SK-N-SH treated with all-trans-retinoic acid at 6 μM for 48 hours (cell line): ENCODE measurements around the gene GRIN3A.

Experiments
- ATAC-seq: fragments of 200-7000 bp; cut with Tn5 transposase; 3 replicates; pipeline ENCODE4 v1.9.1; 2020; ENCODE audit warnings: mild to moderate bottlenecking, moderate library complexity
- BACH2 ChIP-seq: fragments of 250-450 bp; sonication (Bioruptor Pico); IDR thresholded peaks from 2 replicates; pipeline ENCODE4 v1.9.0; 2021; ENCODE audit warnings: mild to moderate bottlenecking, borderline replicate concordance
- CSDC2 ChIP-seq: fragments of 250-450 bp; sonication (Bioruptor Pico); IDR thresholded peaks from 2 replicates; pipeline ENCODE4 v1.5.0; 2020; ENCODE audit warnings: mild to moderate bottlenecking, moderate library complexity
- CSRNP3 ChIP-seq: fragments of 250-450 bp; sonication (Bioruptor Pico); IDR thresholded peaks from 2 replicates; pipeline ENCODE4 v1.5.1; 2021; ENCODE audit warnings: mild to moderate bottlenecking, moderate library complexity
- ESRRG ChIP-seq: fragments of 250-450 bp; sonication (Bioruptor Pico); IDR thresholded peaks from 2 replicates; pipeline ENCODE4 v1.6.1; 2021; ENCODE audit warnings: mild to moderate bottlenecking
- GLIS3 ChIP-seq: fragments of 250-450 bp; sonication (Bioruptor Pico); IDR thresholded peaks from 2 replicates; pipeline ENCODE4 v1.5.0; 2020; ENCODE audit warnings: mild to moderate bottlenecking, moderate library complexity
- ISL1 ChIP-seq: fragments of 250-450 bp; sonication (Bioruptor Pico); IDR thresholded peaks from 2 replicates; pipeline ENCODE4 v2.1.2; 2022; ENCODE audit warnings: mild to moderate bottlenecking, moderate library complexity
- OSR1 ChIP-seq: fragments of 250-450 bp; sonication (Bioruptor Pico); IDR thresholded peaks from 2 replicates; pipeline ENCODE4 v1.8.0; 2022; ENCODE audit warnings: moderate library complexity, mild to moderate bottlenecking, inconsistent platforms
- POU6F1 ChIP-seq: fragments of 250-450 bp; sonication (Bioruptor Pico); IDR thresholded peaks from 2 replicates; pipeline ENCODE4 v1.8.0; 2021; ENCODE audit warnings: low read depth, mild to moderate bottlenecking, moderate library complexity, borderline replicate concordance
- RARB ChIP-seq: fragments of 250-450 bp; sonication (Bioruptor Pico); IDR thresholded peaks from 2 replicates; pipeline ENCODE4 v1.8.0; 2021; ENCODE audit warnings: mild to moderate bottlenecking, moderate library complexity
- SNAI2 ChIP-seq: fragments of 250-450 bp; sonication (Bioruptor Pico); IDR thresholded peaks from 2 replicates; pipeline ENCODE4 v1.5.0; 2020; ENCODE audit warnings: mild to moderate bottlenecking, moderate library complexity
- TCF4 ChIP-seq: fragments of 250-450 bp; sonication (Bioruptor Pico); IDR thresholded peaks from 2 replicates; pipeline ENCODE4 v1.8.0; 2021; ENCODE audit warnings: mild to moderate bottlenecking, moderate library complexity, borderline replicate concordance
- TOX ChIP-seq: fragments of 250-450 bp; sonication (Bioruptor Pico); IDR thresholded peaks from 2 replicates; pipeline ENCODE4 v1.8.0; 2021; ENCODE audit warnings: mild to moderate bottlenecking, moderate library complexity, borderline replicate concordance
- ZC3H10 ChIP-seq: fragments of 250-450 bp; sonication (Bioruptor Pico); IDR thresholded peaks from 2 replicates; pipeline ENCODE4 v1.5.1; 2021; ENCODE audit warnings: mild to moderate bottlenecking, moderate library complexity
- ZFP3 ChIP-seq: fragments of 250-450 bp; sonication (Bioruptor Pico); IDR thresholded peaks from 2 replicates; pipeline ENCODE4 v1.5.0; 2020; ENCODE audit warnings: mild to moderate bottlenecking, moderate library complexity
- ZFP30 ChIP-seq: fragments of 450-650 bp; formaldehyde crosslinking; IDR thresholded peaks from 2 replicates; pipeline ENCODE4 v1.5.0; 2022; ENCODE audit warnings: mild to moderate bottlenecking, moderate library complexity
- ZNF565 ChIP-seq: fragments of 450-650 bp; formaldehyde crosslinking; conservative IDR thresholded peaks from 2 replicates; pipeline ENCODE4 v1.5.0; 2020; ENCODE audit warnings: low read depth, mild to moderate bottlenecking, moderate library complexity
- ZNF8 ChIP-seq: fragments of 450-650 bp; formaldehyde crosslinking; IDR thresholded peaks from 2 replicates; pipeline ENCODE4 v1.5.0; 2020; ENCODE audit warnings: mild to moderate bottlenecking, moderate library complexity
- TF ChIP-seq, protein P1 (sequence below): fragments of 250-450 bp; sonication (Bioruptor Pico); IDR thresholded peaks from 2 replicates; pipeline ENCODE4 v1.5.0; 2020; ENCODE audit warnings: mild to moderate bottlenecking, moderate library complexity
- TF ChIP-seq, protein P2 (sequence below): fragments of 250-450 bp; sonication (Bioruptor Pico); IDR thresholded peaks from 2 replicates; pipeline ENCODE4 v1.8.0; 2020; ENCODE audit warnings: mild to moderate bottlenecking, moderate library complexity, borderline replicate concordance

Gene GRIN3A

GRCh38 chr9:101708855-101709254, 29.6 kb downstream of the GRIN3A start:
- no peak for TF ChIP-seq CSDC2 (CRISPR knock-in tag)
- TF ChIP-seq ZFP30 (CRISPR knock-in tag), result no peak
- no peak for TF ChIP-seq TOX
- TF ChIP-seq, protein P1, sequence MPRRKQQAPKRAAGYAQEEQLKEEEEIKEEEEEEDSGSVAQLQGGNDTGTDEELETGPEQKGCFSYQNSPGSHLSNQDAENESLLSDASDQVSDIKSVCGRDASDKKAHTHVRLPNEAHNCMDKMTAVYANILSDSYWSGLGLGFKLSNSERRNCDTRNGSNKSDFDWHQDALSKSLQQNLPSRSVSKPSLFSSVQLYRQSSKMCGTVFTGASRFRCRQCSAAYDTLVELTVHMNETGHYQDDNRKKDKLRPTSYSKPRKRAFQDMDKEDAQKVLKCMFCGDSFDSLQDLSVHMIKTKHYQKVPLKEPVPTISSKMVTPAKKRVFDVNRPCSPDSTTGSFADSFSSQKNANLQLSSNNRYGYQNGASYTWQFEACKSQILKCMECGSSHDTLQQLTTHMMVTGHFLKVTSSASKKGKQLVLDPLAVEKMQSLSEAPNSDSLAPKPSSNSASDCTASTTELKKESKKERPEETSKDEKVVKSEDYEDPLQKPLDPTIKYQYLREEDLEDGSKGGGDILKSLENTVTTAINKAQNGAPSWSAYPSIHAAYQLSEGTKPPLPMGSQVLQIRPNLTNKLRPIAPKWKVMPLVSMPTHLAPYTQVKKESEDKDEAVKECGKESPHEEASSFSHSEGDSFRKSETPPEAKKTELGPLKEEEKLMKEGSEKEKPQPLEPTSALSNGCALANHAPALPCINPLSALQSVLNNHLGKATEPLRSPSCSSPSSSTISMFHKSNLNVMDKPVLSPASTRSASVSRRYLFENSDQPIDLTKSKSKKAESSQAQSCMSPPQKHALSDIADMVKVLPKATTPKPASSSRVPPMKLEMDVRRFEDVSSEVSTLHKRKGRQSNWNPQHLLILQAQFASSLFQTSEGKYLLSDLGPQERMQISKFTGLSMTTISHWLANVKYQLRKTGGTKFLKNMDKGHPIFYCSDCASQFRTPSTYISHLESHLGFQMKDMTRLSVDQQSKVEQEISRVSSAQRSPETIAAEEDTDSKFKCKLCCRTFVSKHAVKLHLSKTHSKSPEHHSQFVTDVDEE (CRISPR knock-in tag), result no peak
- no peak for ATAC-seq

DNA sequence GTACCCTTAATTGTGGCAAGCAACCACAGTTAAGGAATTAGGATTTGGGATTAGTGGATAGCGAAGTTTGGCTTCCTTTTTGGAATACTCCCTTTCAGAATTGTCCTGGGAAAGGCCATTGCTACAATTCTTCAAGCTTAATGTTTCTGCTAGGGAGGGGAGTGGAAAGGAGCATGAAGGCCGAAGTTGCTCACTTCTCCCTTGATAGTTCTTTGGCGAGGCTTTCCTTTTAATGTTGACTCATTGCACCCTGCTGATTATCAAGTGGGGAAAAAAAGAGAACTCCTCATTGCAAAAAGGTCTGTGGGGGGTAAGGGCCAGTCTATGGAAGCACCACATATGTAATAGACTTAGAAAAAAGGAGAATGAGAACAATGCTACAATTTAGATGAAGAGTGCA, 30.7 kb downstream of the GRIN3A start:
- TF ChIP-seq, protein P2, sequence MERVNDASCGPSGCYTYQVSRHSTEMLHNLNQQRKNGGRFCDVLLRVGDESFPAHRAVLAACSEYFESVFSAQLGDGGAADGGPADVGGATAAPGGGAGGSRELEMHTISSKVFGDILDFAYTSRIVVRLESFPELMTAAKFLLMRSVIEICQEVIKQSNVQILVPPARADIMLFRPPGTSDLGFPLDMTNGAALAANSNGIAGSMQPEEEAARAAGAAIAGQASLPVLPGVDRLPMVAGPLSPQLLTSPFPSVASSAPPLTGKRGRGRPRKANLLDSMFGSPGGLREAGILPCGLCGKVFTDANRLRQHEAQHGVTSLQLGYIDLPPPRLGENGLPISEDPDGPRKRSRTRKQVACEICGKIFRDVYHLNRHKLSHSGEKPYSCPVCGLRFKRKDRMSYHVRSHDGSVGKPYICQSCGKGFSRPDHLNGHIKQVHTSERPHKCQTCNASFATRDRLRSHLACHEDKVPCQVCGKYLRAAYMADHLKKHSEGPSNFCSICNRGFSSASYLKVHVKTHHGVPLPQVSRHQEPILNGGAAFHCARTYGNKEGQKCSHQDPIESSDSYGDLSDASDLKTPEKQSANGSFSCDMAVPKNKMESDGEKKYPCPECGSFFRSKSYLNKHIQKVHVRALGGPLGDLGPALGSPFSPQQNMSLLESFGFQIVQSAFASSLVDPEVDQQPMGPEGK (CRISPR knock-in tag), result no peak
- TF ChIP-seq ZC3H10, result no peak
- TF ChIP-seq ZFP3, result no peak
- no peak for TF ChIP-seq TCF4
- no peak for TF ChIP-seq BACH2 (CRISPR knock-in tag)
- TF ChIP-seq ISL1 (CRISPR knock-in tag), result no peak
- TF ChIP-seq ZNF565 (CRISPR knock-in tag), result no peak
- TF ChIP-seq ZNF8 (CRISPR knock-in tag), result no peak
- TF ChIP-seq POU6F1 (CRISPR knock-in tag), result no peak
- TF ChIP-seq OSR1 (CRISPR knock-in tag), result no peak
- TF ChIP-seq RARB (CRISPR knock-in tag), result no peak
- TF ChIP-seq TOX, result no peak
- no peak for TF ChIP-seq GLIS3
- no peak for TF ChIP-seq SNAI2 (CRISPR knock-in tag)
- TF ChIP-seq ZFP30 (CRISPR knock-in tag), result no peak
- no peak for TF ChIP-seq ESRRG
- TF ChIP-seq CSRNP3 (CRISPR knock-in tag), result no peak
- TF ChIP-seq, protein P1 (CRISPR knock-in tag), result no peak
- no peak for TF ChIP-seq CSDC2 (CRISPR knock-in tag)
- no peak for ATAC-seq

DNA sequence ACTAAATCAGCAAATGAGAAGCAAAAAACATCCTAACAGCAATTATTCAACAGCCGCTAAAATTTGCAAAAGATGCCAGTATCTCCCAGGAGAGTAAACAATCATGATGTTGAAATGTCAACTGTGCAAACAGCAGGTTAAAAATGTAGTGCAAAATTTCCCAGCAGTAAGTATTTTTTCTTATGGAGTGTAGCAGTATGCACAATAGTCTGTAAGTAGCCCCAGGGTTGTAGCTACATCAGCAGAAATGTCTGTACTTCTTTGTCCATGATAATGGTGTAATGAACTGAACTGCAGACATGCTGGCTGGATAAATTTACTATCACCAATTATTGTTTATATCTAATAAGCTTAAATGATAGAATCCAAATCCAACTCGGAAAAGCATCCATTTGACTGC, 31.4 kb downstream of the GRIN3A start:
- TF ChIP-seq OSR1 (CRISPR knock-in tag) (no peak), ZFP30 (CRISPR knock-in tag) (no peak), POU6F1 (CRISPR knock-in tag) (no peak), TOX (no peak), ZNF565 (CRISPR knock-in tag) (no peak), CSDC2 (CRISPR knock-in tag) (no peak), GLIS3 (no peak), BACH2 (CRISPR knock-in tag) (no peak)
- no peak for ATAC-seq
